Mesodermal cell (in vitro differentiated cells): ENCODE results near the gene NLK.
A peak's percentile ranks its signal among the peaks of the same experiment; 100 is the strongest.
"Not testable (repeated sequence)": the region's sequence is repeated elsewhere in the genome, so short reads cannot be mapped to it uniquely, and the experiment has no call there.

ENCODE experiments used
- H3K27ac ChIP-seq: 2 replicates; pipeline ENCODE4 v1.7.0; 2013; ENCODE audit warnings: mild to moderate bottlenecking, low read depth, low read length, moderate library complexity; ENCODE audit not compliant: severe bottlenecking
- H3K36me3 ChIP-seq: 2 replicates; pipeline ENCODE4 v1.7.1; 2013; ENCODE audit warnings: mild to moderate bottlenecking, low read length, moderate library complexity; ENCODE audit not compliant: control insufficient read depth, insufficient read depth
- H3K4me1 ChIP-seq: one replicate; pipeline ENCODE4 v1.7.1; 2013; ENCODE audit warnings: mild to moderate bottlenecking, low read length; ENCODE audit not compliant: insufficient read depth, control insufficient read depth, poor library complexity, severe bottlenecking
- H3K4me3 ChIP-seq: 2 replicates; pipeline ENCODE4 v1.7.0; 2013; ENCODE audit warnings: low read length, control low read depth, mild to moderate bottlenecking; ENCODE audit not compliant: insufficient read depth, poor library complexity, severe bottlenecking; ENCODE audit errors: extremely low read depth
- H3K9me3 ChIP-seq: 2 replicates; pipeline ENCODE4 v1.7.1; 2013; ENCODE audit warnings: mild to moderate bottlenecking, low read length, moderate library complexity; ENCODE audit not compliant: control insufficient read depth
- WGBS, 2 experiments: methylation state at CpG; one replicate each; pipeline ENCODE4 v1.1.5; 2013; ENCODE audit warnings: missing lambda C conversion rate in 2 of 2; ENCODE audit not compliant: insufficient coverage in 2 of 2; 5-methylcytosine and 5-hydroxymethylcytosine counted together

The NLK gene

DNA sequence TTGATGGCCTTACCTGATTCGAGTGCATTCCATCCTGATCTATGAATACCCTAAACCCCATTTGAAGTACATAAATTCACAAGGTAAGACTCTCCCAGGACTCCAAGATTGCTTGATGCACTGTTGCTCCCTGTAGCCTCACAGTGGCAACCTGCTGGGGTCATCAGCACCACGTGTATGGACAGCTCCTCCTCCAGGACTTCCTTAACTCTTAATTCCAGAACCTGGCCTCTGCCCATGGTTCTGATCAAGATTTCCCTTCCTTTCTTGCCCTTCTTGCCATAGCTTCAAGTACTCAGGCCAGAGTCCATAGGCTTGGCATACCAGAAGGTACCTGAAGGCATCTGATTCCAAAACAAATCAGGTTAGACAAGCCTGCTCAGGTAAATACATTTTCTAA, 34.0 kb upstream of the NLK start:
- H3K4me3 ChIP-seq = no peak overlapping the region
- H3K27ac ChIP-seq = no peak overlapping the region
- 10 to 17% methylated on average over 1 to 2 of the region's 2 CpGs for WGBS, 2 experiments
- no peaks in the 10 kb centered on the region for H3K4me1 ChIP-seq
- H3K36me3 ChIP-seq = no peaks in the 10 kb centered on the region
- no peaks in the 10 kb centered on the region for H3K9me3 ChIP-seq

GRCh38 chr17:28010406-28010805, 32.1 kb upstream of the NLK start:
- Histone ChIP-seq H3K36me3 (no peaks in the 10 kb centered on the region), H3K4me1 (no peaks in the 10 kb centered on the region), H3K9me3 (no peaks in the 10 kb centered on the region), H3K27ac (no peak overlapping the region), H3K4me3 (no peak overlapping the region)
- WGBS, 2 experiments = 91% methylated on average over 1 of the region's 2 CpGs; no CpG with 5 or more reads in 1 of the 2 experiments

DNA sequence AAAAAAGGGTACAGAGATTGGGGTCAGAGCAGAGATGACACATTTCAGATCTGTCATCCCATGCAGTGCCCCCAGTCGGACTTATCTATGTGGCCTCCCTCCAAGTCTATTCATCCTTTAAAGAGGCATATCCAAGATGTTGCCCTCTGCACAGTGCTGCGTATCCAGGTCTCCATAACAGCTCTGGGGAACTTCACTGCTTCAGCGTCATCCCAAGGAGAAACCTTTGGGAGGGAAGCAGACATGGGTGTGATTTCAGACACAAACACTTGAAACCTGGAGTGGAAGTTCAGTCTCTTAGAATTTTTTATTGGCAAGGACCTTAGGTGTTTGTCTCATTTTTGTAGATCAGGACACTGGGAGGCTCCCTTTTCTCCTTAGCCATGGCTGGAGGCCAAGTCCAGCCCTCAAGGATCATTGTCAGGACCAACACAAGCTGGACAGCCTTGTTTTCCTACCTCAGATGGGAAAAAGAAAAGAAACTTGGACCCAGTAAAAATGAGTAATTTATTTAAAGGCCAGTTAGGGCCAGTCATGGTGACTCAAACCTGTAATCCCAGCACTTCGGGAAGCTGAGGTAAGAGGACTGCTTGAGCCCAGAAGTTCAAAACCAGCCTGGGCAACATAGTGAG, 23.9 kb upstream of the NLK start:
- Histone ChIP-seq H3K4me3 (no peak overlapping the region), H3K4me1 (no peaks in the 10 kb centered on the region), H3K9me3 (no peaks in the 10 kb centered on the region), H3K36me3 (no peaks in the 10 kb centered on the region), H3K27ac (no peak overlapping the region)
- WGBS, 2 experiments = 86 to 89% methylated on average over 2 to 4 of the region's 4 CpGs

DNA sequence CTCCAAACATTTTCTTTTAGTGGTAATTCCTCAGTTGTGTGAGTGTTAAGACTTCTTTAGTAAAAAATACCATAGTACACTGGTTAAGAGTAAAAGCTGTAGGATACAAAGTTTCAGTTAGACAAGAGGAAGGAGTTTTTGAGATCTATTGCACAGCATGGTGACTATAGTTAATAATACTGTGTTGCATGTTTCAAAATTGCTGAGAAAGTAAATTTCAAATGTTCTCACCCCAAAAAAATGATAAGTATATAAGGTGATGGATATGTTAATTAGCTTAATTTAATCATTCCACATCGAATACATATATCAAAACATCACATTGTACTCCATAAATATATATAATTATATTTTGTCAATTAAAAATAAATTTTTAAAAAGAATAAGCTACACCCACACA, 22.0 kb upstream of the NLK start:
- Histone ChIP-seq H3K4me1 (no peaks in the 10 kb centered on the region), H3K9me3 (no peaks in the 10 kb centered on the region), H3K27ac (no peak overlapping the region), H3K36me3 (no peaks in the 10 kb centered on the region), H3K4me3 (no peak overlapping the region)
- no CpG with 5 or more reads among the region's 1 CpG for WGBS, 2 experiments

GRCh38 chr17:28029044-28029443, 13.4 kb upstream of the NLK start:
- no peak overlapping the region for H3K4me3 ChIP-seq
- no peaks in the 10 kb centered on the region for H3K9me3 ChIP-seq
- no peak overlapping the region for H3K27ac ChIP-seq
- peaks cover 3% of the 10 kb centered on the region for H3K4me1 ChIP-seq
- WGBS, 2 experiments = no CpG with 5 or more reads among the region's 1 CpG
- no peaks in the 10 kb centered on the region for H3K36me3 ChIP-seq

- H3K27ac ChIP-seq = no peak overlapping the region
- no peaks in the 10 kb centered on the region for H3K36me3 ChIP-seq
- 90 to 100% methylated on average over 2 of the region's 3 CpGs for WGBS, 2 experiments
- no peak overlapping the region for H3K4me3 ChIP-seq
- no peaks in the 10 kb centered on the region for H3K9me3 ChIP-seq
- H3K4me1 ChIP-seq = peaks cover 7% of the 10 kb centered on the region
Measured at GRCh38 chr17:28030386-28030785, 12.1 kb upstream of the NLK start.

DNA sequence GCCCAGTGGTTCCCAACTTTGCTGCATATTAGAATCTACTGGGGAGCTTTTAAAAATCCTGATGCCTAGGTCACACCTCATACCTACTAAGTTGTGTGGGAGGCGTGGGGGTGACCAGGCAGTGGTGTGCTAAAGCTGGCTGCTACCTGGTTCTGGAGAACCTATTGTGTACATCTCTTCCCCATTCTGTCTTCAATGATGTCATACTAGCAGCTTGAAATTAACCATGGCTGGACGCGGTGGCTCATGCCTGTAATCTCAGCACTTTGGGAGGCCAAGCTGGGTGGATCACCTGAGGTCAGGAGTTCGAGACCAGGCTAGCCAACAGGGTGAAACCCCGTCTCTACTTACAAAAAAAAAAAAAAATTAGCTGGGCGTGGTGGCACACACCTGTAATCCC, 11.3 kb upstream of the NLK start:
- 87 to 94% methylated on average over 2 to 5 of the region's 6 CpGs for WGBS, 2 experiments
- Histone ChIP-seq H3K36me3 (no peaks in the 10 kb centered on the region), H3K4me1 (peaks cover 7% of the 10 kb centered on the region), H3K9me3 (no peaks in the 10 kb centered on the region), H3K27ac (no peak overlapping the region), H3K4me3 (no peak overlapping the region)

DNA sequence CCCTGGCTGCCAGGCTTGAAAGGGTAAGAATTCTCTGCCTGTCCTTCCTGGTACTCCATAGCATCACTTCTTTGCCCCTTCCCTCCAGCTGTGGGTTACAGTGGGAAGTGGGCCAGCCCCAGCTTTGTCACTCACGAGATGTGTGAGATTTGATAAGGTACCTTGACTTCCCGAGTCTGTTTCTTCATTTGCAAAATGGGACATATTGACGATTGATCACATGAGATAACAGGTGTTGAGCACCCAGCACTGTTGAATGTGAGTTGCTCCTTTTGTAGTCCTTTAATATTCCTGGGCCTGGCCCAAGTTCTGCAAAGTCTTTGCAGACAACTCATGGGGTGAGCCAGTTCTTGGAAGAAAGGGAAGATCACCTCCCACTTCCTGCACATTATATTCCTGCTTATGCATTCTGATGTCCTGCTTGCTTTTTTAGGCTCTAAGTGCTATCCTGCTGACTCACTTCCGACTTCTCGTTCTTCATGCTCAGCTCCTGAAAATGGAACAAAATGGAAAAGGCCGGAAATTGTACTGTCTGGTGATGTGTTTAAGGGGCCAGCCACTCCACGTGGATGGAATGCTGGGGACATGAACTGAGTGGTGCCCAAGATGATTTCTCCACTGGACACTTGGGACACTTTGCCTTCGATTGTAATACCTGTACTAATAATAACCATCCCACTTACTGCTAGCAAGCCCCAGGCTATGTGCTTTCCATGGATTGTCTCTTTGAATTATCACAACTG, 8.3 kb upstream of the NLK start:
- Histone ChIP-seq H3K27ac (peak overlapping the region; percentile 16), H3K4me1 (peaks cover 7% of the 10 kb centered on the region), H3K4me3 (no peak overlapping the region), H3K9me3 (no peaks in the 10 kb centered on the region), H3K36me3 (no peaks in the 10 kb centered on the region)
- WGBS, 2 experiments = 87 to 90% methylated on average over 7 to 8 of the region's 8 CpGs

- not testable (repeated sequence) for H3K4me3 ChIP-seq, H3K36me3 ChIP-seq, H3K27ac ChIP-seq, H3K9me3 ChIP-seq, H3K4me1 ChIP-seq
- 71 to 78% methylated on average over 1 of the region's 4 CpGs for WGBS, 2 experiments
Measured at GRCh38 chr17:28035452-28035851, 7.0 kb upstream of the NLK start.

- H3K4me3 ChIP-seq, H3K4me1 ChIP-seq, H3K9me3 ChIP-seq, H3K27ac ChIP-seq, H3K36me3 ChIP-seq: not testable (repeated sequence)
- WGBS, 2 experiments = no CpG with 5 or more reads among the region's 2 CpGs
Measured at GRCh38 chr17:28035884-28036283, 6.6 kb upstream of the NLK start.

DNA sequence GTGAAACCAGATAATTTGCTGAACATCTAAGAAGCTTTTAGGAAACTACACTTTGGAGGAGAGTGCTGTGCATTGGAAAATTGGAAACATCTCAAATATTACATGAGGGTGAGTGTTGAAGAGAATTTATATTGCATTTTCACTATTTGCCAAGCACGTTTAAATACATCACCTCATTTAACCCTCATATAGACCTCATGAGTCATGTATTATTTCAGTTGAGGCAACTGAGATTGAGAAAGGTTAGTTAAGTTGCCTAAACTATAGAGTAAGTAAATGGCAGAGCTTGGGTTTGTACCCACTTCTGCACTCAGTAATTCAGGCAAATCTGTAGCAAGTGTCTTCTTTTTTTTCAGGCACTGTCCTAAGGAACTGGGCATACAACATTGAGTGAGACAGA, 3.7 kb upstream of the NLK start:
- WGBS, 2 experiments = no CpG with 5 or more reads among the region's 1 CpG
- Histone ChIP-seq H3K27ac (no peak overlapping the region), H3K4me3 (no peak overlapping the region), H3K36me3 (peaks cover 10% of the 10 kb centered on the region), H3K9me3 (no peaks in the 10 kb centered on the region), H3K4me1 (peaks cover 17% of the 10 kb centered on the region)
